A673 (cell line): ENCODE results near the gene TTR. TPM values are rescaled to one million over a fixed set of nuclear protein-coding genes. Genes with fewer than 3 reads are reported as not detected.

Experiments used
- BruUV-seq: library from RNA; stranded (reverse); fragments of 400-500 nt; replicated peaks from 2 replicates; lab custom pipeline; 2021; lab: Mats Ljungman, UMichigan
- CTCF ChIA-PET: fragments of 300-600 bp; sonication (Branson Sonifier 250); formaldehyde crosslinking; loops from one replicate; lab custom pipeline; 2022; ENCODE audit warnings: antibody characterized with exemption; lab: Charles Lee
- POLR2A ChIA-PET: fragments of 300-600 bp; sonication (Branson Sonifier 250); formaldehyde crosslinking; loops from one replicate; lab custom pipeline; 2022; ENCODE audit warnings: antibody characterized with exemption; ENCODE audit not compliant: low non-redundant PET; lab: Charles Lee
- DNase-seq: peaks from one replicate; pipeline ENCODE4 v3.0.0-alpha.2; 2015; ENCODE audit warnings: low spot score
- H3K27ac ChIP-seq: fragments of 200-600 bp; sonication (generic); 2 replicates; pipeline ENCODE4 v1.5.1; 2016; ENCODE audit warnings: mixed run types, low read depth, mild to moderate bottlenecking, mixed read lengths, antibody characterized with exemption, low read length; ENCODE audit not compliant: poor library complexity, severe bottlenecking
- H3K27me3 ChIP-seq: fragments of 200-600 bp; sonication (generic); replicated peaks from 2 replicates; pipeline ENCODE4 v1.6.1; 2017; ENCODE audit warnings: mixed run types, low read depth, mild to moderate bottlenecking, mixed read lengths, antibody characterized with exemption, low read length; ENCODE audit not compliant: insufficient read depth, poor library complexity
- H3K36me3 ChIP-seq: fragments of 200-600 bp; sonication (generic); 2 replicates; pipeline ENCODE4 v1.6.1; 2016; ENCODE audit warnings: mixed run types, mild to moderate bottlenecking, mixed read lengths, antibody characterized with exemption, low read length; ENCODE audit not compliant: insufficient read depth, poor library complexity, severe bottlenecking
- H3K4me1 ChIP-seq: fragments of 200-600 bp; sonication (generic); 2 replicates; pipeline ENCODE4 v1.6.1; 2017; ENCODE audit warnings: mixed run types, mild to moderate bottlenecking, mixed read lengths, antibody characterized with exemption, low read length; ENCODE audit not compliant: insufficient read depth, poor library complexity, severe bottlenecking
- H3K4me3 ChIP-seq: fragments of 200-600 bp; sonication (generic); 2 replicates; pipeline ENCODE4 v1.5.1; 2016; ENCODE audit warnings: low read depth, mixed run types, mild to moderate bottlenecking, mixed read lengths, low read length; ENCODE audit not compliant: poor library complexity, severe bottlenecking
- H3K9me3 ChIP-seq: fragments of 200-600 bp; sonication (generic); 2 replicates; pipeline ENCODE4 v1.6.1; 2016; ENCODE audit warnings: mixed run types, low read depth, mild to moderate bottlenecking, mixed read lengths, antibody characterized with exemption, low read length; ENCODE audit not compliant: poor library complexity, severe bottlenecking
- EZH2 ChIP-seq: fragments of 200-600 bp; sonication (generic); IDR thresholded peaks from 2 replicates; pipeline ENCODE4 v1.6.1; 2017; ENCODE audit warnings: borderline replicate concordance, low read depth, mild to moderate bottlenecking, mixed read lengths, antibody characterized with exemption, low read length; ENCODE audit not compliant: poor library complexity, severe bottlenecking
- intact Hi-C: fragments of 100-400 bp; cut with micrococcal nuclease; formaldehyde crosslinking; loops from one replicate; pipeline ENCODE4 v1.10.0; 2022; ENCODE audit not compliant: unreplicated experiment
- total RNA-seq: library from RNA; stranded (reverse); gene quantifications from 2 replicates; pipeline ENCODE4 v1.2.3, GENCODE V29; 2021
- TF ChIP-seq, protein P1 (sequence below): fragments of 300-800, 200-600 bp; sonication (generic); conservative IDR thresholded peaks from 2 replicates; pipeline ENCODE4 v1.5.1; 2017; ENCODE audit warnings: low read depth, mild to moderate bottlenecking, antibody characterized with exemption, low read length, moderate library complexity, mixed read lengths

TTR gene
- total RNA-seq, 1 experiment from 2014 or later: not detected

DNA sequence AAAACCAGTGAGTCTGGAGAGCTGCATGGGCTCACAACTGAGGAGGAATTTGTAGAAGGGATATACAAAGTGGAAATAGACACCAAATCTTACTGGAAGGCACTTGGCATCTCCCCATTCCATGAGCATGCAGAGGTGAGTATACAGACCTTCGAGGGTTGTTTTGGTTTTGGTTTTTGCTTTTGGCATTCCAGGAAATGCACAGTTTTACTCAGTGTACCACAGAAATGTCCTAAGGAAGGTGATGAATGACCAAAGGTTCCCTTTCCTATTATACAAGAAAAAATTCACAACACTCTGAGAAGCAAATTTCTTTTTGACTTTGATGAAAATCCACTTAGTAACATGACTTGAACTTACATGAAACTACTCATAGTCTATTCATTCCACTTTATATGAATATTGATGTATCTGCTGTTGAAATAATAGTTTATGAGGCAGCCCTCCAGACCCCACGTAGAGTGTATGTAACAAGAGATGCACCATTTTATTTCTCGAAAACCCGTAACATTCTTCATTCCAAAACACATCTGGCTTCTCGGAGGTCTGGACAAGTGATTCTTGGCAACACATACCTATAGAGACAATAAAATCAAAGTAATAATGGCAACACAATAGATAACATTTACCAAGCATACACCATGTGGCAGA is 3.6 kb downstream of the TTR start:
- CTCF ChIA-PET: no interaction called here
- Histone ChIP-seq H3K27ac (no peak overlapping the region), H3K4me1 (no peaks in the 10 kb centered on the region), H3K36me3 (no peaks in the 10 kb centered on the region), H3K4me3 (no peak overlapping the region), H3K9me3 (no peaks in the 10 kb centered on the region), H3K27me3 (no peaks in the 10 kb centered on the region)
- BruUV-seq: no TSS peak
- DNase-seq: no peak
- POLR2A ChIA-PET: no interaction called here
- TF ChIP-seq EZH2: no peak
- TF ChIP-seq, protein P1, sequence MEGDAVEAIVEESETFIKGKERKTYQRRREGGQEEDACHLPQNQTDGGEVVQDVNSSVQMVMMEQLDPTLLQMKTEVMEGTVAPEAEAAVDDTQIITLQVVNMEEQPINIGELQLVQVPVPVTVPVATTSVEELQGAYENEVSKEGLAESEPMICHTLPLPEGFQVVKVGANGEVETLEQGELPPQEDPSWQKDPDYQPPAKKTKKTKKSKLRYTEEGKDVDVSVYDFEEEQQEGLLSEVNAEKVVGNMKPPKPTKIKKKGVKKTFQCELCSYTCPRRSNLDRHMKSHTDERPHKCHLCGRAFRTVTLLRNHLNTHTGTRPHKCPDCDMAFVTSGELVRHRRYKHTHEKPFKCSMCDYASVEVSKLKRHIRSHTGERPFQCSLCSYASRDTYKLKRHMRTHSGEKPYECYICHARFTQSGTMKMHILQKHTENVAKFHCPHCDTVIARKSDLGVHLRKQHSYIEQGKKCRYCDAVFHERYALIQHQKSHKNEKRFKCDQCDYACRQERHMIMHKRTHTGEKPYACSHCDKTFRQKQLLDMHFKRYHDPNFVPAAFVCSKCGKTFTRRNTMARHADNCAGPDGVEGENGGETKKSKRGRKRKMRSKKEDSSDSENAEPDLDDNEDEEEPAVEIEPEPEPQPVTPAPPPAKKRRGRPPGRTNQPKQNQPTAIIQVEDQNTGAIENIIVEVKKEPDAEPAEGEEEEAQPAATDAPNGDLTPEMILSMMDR: no peak
- intact Hi-C loops: no loop called here

DNA sequence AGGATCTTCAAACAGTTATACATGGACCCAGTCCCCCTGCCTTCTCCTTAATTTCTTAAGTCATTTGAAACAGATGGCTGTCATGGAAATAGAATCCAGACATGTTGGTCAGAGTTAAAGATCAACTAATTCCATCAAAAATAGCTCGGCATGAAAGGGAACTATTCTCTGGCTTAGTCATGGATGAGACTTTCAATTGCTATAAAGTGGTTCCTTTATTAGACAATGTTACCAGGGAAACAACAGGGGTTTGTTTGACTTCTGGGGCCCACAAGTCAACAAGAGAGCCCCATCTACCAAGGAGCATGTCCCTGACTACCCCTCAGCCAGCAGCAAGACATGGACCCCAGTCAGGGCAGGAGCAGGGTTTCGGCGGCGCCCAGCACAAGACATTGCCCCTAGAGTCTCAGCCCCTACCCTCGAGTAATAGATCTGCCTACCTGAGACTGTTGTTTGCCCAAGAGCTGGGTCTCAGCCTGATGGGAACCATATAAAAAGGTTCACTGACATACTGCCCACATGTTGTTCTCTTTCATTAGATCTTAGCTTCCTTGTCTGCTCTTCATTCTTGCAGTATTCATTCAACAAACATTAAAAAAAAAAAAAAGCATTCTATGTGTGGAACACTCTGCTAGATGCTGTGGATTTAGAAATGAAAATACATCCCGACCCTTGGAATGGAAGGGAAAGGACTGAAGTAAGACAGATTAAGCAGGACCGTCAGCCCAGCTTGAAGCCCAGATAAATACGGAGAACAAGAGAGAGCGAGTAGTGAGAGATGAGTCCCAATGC is 4.6 kb downstream of the TTR start:
- Histone ChIP-seq H3K9me3 (no peaks in the 10 kb centered on the region), H3K36me3 (no peaks in the 10 kb centered on the region), H3K4me1 (no peaks in the 10 kb centered on the region), H3K27me3 (no peaks in the 10 kb centered on the region), H3K4me3 (no peak overlapping the region), H3K27ac (no peak overlapping the region)
- no TSS peak for BruUV-seq
- intact Hi-C loops: no loop called here
- ChIA-PET CTCF (no interaction called here), POLR2A (no interaction called here)
- DNase-seq: no peak
- TF ChIP-seq, protein P1: no peak
- no peak for TF ChIP-seq EZH2

DNA sequence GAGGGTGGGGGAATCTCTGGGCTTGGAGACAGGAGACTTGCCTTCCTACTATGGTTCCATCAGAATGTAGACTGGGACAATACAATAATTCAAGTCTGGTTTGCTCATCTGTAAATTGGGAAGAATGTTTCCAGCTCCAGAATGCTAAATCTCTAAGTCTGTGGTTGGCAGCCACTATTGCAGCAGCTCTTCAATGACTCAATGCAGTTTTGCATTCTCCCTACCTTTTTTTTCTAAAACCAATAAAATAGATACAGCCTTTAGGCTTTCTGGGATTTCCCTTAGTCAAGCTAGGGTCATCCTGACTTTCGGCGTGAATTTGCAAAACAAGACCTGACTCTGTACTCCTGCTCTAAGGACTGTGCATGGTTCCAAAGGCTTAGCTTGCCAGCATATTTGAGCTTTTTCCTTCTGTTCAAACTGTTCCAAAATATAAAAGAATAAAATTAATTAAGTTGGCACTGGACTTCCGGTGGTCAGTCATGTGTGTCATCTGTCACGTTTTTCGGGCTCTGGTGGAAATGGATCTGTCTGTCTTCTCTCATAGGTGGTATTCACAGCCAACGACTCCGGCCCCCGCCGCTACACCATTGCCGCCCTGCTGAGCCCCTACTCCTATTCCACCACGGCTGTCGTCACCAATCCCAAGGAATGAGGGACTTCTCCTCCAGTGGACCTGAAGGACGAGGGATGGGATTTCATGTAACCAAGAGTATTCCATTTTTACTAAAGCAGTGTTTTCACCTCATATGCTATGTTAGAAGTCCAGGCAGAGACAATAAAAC is 6.5 kb downstream of the TTR start:
- no TSS peak for BruUV-seq
- ChIA-PET CTCF (no interaction called here), POLR2A (no interaction called here)
- intact Hi-C loops: no loop called here
- Histone ChIP-seq H3K27me3 (no peaks in the 10 kb centered on the region), H3K4me3 (no peak overlapping the region), H3K27ac (no peak overlapping the region), H3K36me3 (no peaks in the 10 kb centered on the region), H3K9me3 (no peaks in the 10 kb centered on the region), H3K4me1 (no peaks in the 10 kb centered on the region)
- TF ChIP-seq, protein P1: no peak
- TF ChIP-seq EZH2: no peak
- DNase-seq: no peak
